RCC 7860 (cell line): ENCODE measurements around the gene SENP1.

ENCODE experiments used
- DNase-seq: peaks from one replicate; pipeline ENCODE4 v3.0.0-alpha.2; 2015; ENCODE audit warnings: low spot score
- FAIRE-seq: peaks from 2 replicates; lab custom pipeline; 2012; peaks lifted over from hg19 to GRCh38; lab: Jason Lieb, UNC

The SENP1 gene

DNA sequence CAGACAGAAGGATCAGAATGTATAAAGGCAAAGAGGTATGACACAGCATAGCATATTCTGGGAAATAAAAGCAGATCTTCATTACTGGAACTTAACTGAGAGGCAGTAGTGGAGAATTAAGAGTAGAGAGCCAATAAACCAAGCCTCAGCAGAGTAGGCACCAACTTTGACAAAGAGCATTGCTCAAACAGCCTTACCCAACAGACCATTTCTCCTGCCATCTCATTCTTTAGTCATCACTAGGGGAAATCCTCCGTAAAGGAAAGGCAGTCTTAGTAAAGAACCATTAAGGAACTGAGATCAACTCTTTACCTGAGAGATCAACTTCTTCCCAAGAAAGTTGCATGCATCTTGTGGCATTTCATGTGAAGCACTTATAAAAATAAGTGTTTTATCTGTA, 36.6 kb downstream of the SENP1 start:
- FAIRE-seq (no peak), DNase-seq (peak; percentile 39)

GRCh38 chr12:48068457-48068856, 37.4 kb downstream of the SENP1 start:
- DNase-seq (no peak), FAIRE-seq (no peak)

DNA sequence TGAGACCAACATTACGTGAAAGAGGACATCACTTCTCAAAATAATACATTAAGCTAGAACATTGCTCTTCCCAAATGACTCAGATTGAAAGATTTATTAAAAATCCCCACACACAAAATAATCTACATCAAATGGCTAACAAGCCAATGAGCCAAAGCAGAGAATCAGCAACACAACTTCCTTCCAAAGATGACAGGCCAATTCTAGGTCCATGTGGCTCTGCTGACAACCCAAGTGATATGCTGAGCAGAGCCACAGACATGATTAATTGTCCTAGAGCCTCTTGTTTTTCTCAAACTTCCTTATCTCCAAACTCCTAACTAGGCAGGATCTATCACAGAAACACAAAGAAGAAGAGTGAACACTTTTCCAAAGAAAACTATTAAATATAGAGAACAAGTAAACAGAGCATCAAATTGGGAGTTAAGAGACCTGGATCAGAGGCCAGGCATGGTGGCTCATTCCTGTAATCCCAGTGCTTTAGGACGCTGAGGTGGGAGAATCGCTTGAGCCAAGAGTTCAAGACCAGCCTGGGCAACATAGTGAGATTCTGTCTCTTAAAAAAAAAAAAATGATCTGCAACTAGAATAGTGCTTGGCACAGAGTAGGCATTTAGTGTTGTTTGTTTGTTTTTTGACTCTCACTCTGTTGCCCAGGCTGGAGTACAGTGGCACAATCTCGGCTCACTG, 38.5 kb downstream of the SENP1 start:
- FAIRE-seq, result no peak
- no peak for DNase-seq

DNA sequence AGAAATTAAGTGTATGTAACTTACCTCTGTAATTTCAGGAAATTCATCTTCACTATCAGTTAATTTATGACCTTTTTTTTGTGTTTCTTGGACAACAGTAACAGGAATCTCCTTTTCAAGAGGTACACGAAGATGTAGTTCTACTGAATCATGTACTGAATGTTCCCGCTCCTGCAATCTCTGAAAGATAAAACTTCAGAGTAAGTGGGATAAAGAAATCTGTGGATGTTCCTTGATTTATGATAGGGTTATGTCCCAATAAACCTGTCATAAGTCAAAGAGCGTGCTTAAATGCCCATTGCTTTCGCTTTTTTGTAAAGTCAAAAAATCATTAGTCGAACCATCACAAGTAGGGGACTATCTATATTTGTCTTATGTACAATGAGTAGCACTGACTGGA, 40.8 kb downstream of the SENP1 start:
- DNase-seq (no peak), FAIRE-seq (no peak)

- DNase-seq (no peak), FAIRE-seq (no peak)
Measured at GRCh38 chr12:48063530-48063929, 42.3 kb downstream of the SENP1 start.

DNA sequence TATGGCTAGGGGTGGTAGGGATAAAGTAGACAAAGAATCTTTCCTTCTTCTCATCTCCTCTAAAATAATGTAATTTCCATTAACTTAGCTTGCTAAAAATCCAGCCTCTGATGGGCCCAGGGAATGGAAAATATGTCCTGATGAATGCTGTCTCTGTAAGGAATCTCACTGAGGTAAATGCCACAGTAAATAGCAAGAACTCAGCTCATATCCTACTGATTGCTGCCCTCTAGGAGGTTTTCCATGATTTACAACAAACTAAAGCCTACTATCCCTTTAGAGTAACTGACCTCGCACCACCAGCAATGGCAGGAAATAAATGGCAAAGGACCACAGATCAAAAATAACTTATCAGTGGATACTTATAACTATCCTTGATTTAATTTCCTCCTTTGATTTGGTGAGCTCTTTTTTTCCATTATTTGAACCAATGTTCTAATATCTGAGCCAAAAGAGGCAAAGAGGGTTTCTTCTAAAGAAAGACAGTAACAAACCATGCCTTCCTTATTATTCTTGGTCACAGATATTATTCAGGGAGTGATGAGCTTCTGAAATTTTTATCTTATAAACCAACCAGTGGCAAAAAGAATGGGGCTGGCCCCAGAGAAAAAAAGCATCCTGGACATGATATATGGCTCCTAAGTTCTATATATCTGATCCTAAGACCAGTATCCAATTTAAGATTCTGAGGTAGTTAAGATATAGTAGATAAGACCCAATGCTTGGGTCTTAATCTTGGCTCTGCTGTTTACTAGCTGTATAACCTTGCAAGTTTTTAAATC, 43.8 kb downstream of the SENP1 start:
- DNase-seq, result no peak
- no peak for FAIRE-seq

GRCh38 chr12:48060474-48060873, 45.4 kb downstream of the SENP1 start:
- FAIRE-seq (no peak), DNase-seq (no peak)

- DNase-seq (no peak), FAIRE-seq (no peak)
Measured at GRCh38 chr12:48058771-48059170, 47.1 kb downstream of the SENP1 start.

GRCh38 chr12:48054955-48055821, 50.7 kb downstream of the SENP1 start:
- FAIRE-seq (no peak), DNase-seq (no peak)

GRCh38 chr12:48053883-48054282, 52.0 kb downstream of the SENP1 start:
- DNase-seq, result no peak
- no peak for FAIRE-seq

- no peak for FAIRE-seq
- no peak for DNase-seq
Measured at GRCh38 chr12:48053122-48053521, 52.8 kb downstream of the SENP1 start.

DNA sequence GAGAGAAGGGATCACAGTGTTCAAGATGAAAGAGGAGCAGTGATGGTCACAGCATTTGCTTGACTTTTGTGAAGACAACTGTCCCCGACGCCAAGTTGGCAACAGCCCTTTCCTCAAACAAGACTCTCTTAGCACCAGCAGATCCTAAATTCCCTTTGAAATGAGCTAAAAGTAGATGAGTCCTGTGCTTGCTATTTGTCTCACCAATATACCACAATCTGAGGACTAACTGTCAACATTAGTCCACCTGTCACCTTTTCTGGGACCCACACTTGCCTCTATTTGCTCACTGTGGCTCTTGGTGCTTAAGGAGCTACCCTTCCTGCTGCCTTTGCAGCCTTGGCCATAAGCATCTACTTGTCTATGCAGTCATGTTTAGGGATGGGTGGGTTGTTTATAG, 54.2 kb downstream of the SENP1 start:
- no peak for FAIRE-seq

GRCh38 chr12:48050174-48050573, 55.7 kb downstream of the SENP1 start:
- DNase-seq, result no peak
- no peak for FAIRE-seq

More for the DNA sequence above, 54.2 kb downstream of the SENP1 start:
- no peak for DNase-seq

DNA sequence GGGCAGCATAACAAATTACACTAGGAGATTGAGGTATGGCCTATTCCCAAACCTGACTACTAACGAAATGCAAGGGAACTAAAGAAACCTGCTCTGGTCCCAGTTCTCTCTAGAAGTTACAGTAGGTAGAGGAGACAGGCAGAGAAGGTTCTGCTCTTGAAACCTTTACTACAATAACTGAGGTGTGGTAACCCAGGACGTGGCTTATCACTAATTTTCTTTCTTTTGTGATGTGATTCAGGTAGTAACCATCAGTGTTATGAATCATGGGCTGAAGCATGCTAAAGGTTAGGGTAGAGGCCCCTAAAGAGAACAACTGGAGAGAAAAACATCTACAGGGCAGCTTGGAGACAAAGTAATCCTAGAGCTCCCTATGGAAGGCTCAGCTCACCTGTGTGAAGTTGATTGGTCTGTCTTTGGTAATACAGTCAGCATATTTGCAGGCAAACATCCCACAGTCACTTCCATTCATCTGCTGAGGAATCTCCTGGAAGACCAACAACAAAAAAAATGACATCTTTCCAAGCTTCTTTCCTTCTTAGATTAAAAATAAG, 59.8 kb downstream of the SENP1 start:
- DNase-seq (no peak), FAIRE-seq (no peak)

- FAIRE-seq (no peak), DNase-seq (no peak)
Measured at GRCh38 chr12:48045061-48045846, 60.6 kb downstream of the SENP1 start.

GRCh38 chr12:48044396-48044795, 61.5 kb downstream of the SENP1 start:
- DNase-seq, result no peak
- no peak for FAIRE-seq

DNA sequence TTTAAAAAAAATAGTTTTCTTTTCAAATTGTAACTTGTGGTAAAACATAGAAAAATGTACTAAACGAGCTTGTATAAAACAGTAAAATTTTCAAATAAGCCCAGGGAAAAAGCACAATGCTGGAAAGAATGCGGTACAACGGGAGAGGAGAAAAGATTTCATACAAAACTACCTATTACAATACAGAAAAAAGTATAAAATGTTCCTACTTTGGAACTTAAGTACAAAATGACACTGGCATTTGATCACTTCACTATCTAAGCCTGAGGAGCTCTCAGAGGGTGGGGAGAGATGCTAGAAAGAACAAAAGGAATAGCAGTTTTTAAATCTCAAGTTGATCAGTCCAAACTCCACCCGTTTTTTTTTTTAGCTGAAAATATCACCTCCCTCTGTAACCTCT, 62.1 kb downstream of the SENP1 start:
- FAIRE-seq, result no peak
- no peak for DNase-seq

- no peak for FAIRE-seq
Measured at GRCh38 chr12:48041591-48042423, 64.1 kb downstream of the SENP1 start.

DNA sequence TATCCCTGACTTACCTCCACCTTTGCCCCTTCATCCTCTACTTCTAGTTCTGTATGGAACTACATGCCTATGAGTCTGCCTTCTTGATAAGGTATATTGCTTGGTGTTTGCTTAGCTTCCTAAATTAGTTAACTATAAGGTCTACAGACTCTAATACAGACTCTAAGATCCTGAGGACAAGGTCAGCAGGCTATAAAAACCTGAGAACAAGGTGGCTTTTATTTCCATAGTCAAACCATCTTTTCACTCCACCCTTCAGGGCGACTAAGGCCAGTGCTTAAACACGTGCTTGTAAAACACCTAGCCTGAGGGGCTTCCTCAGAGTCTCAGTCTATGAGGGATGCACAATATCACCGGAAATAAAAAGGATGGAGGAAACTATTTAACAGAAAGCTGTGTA, 65.5 kb downstream of the SENP1 start:
- DNase-seq, result no peak
- FAIRE-seq, result no peak

More at GRCh38 chr12:48041591-48042423, 64.1 kb downstream of the SENP1 start:
- DNase-seq, result no peak
